Tibial nerve (tissue), 3 donors: ENCODE measurements around the gene EPS8.

Experiments used
- POLR2A ChIP-seq, 2 donors: fragments of 450-650 bp; IDR thresholded peaks; one replicate each; pipeline ENCODE4 v1.6.1; 2017; ENCODE audit warnings: antibody characterized with exemption in 2 of 2, mild to moderate bottlenecking in 2 of 2, moderate library complexity in 2 of 2
- TF ChIP-seq, protein P1 (sequence below), 5 experiments: fragments of 200-600 bp in 3 of 5; fragments of 450-650 bp in 2 of 5; sonication (generic) in 3 of 5; IDR thresholded peaks; one replicate each; pipeline ENCODE4 v1.5.1; 2016 to 2019; ENCODE audit warnings: antibody characterized with exemption in 5 of 5, mild to moderate bottlenecking in 3 of 5, moderate library complexity in 2 of 5

DNA sequence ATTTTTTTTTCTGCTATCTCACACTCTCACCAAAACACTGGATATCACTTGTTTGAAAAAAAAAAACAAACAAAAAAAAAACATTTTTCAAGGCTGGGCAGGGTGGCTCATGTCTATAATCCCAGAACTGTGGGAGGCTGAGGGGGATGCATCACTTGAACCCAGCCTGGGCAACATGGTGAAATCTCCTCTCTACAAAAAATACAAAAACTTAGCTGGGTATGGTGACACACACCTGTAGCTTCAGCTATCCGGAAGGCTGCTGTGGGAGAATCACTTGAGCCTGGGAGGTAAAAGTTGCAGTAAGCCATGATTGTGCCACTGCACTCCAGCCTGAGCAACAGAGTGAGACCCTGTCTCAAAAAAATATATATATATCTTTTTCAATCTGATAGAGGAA is 66.2 kb downstream of the EPS8 start:
- TF ChIP-seq, protein P1, sequence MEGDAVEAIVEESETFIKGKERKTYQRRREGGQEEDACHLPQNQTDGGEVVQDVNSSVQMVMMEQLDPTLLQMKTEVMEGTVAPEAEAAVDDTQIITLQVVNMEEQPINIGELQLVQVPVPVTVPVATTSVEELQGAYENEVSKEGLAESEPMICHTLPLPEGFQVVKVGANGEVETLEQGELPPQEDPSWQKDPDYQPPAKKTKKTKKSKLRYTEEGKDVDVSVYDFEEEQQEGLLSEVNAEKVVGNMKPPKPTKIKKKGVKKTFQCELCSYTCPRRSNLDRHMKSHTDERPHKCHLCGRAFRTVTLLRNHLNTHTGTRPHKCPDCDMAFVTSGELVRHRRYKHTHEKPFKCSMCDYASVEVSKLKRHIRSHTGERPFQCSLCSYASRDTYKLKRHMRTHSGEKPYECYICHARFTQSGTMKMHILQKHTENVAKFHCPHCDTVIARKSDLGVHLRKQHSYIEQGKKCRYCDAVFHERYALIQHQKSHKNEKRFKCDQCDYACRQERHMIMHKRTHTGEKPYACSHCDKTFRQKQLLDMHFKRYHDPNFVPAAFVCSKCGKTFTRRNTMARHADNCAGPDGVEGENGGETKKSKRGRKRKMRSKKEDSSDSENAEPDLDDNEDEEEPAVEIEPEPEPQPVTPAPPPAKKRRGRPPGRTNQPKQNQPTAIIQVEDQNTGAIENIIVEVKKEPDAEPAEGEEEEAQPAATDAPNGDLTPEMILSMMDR (IDR thresholded peaks at IDR 0.05): no peak
- TF ChIP-seq POLR2A (IDR thresholded peaks at IDR 0.05): no peak
